HepG2 (cell line): Measurements from ENCODE around the gene FBN3. TPM values are rescaled to one million over a fixed set of nuclear protein-coding genes. Genes with fewer than 3 reads are reported as not detected.

Experiments
- CENPX ChIP-seq: sonication (generic); formaldehyde crosslinking; IDR thresholded peaks from 2 replicates; pipeline ENCODE4 v1.9.0; 2021; ENCODE audit warnings: mild to moderate bottlenecking, missing genetic modification reagents, moderate library complexity
- GATAD2A ChIP-seq: IDR thresholded peaks from 2 replicates; pipeline ENCODE4 v1.6.1; 2016
- PATZ1 ChIP-seq: sonication (generic); formaldehyde crosslinking; IDR thresholded peaks from 2 replicates; pipeline ENCODE4 v1.4.0; 2020; ENCODE audit warnings: missing genetic modification reagents
- PAXIP1 ChIP-seq: sonication (generic); formaldehyde crosslinking; conservative IDR thresholded peaks from 2 replicates; pipeline ENCODE4 v1.4.0; 2020; ENCODE audit warnings: mild to moderate bottlenecking, missing genetic modification reagents, moderate library complexity
- RARA ChIP-seq: IDR thresholded peaks from 2 replicates; pipeline ENCODE4 v1.6.1; 2016; ENCODE audit warnings: missing genetic modification reagents, missing compliant biosample characterization
- SALL1 ChIP-seq: sonication (generic); formaldehyde crosslinking; IDR thresholded peaks from 2 replicates; pipeline ENCODE4 v1.8.0; 2022; ENCODE audit warnings: mild to moderate bottlenecking, missing genetic modification reagents
- TAF15 ChIP-seq: fragments of 200-400 bp; formaldehyde crosslinking; IDR thresholded peaks from one replicate; pipeline ENCODE4 v1.6.1; 2018; ENCODE audit warnings: mild to moderate bottlenecking, low read depth, low read length; ENCODE audit not compliant: poor library complexity, severe bottlenecking
- ZNF552 ChIP-seq: sonication (generic); formaldehyde crosslinking; IDR thresholded peaks from 2 replicates; pipeline ENCODE4 v1.9.0; 2022; ENCODE audit warnings: missing genetic modification reagents, mild to moderate bottlenecking, borderline replicate concordance
- ZNF574 ChIP-seq: sonication (generic); formaldehyde crosslinking; IDR thresholded peaks from 2 replicates; pipeline ENCODE4 v1.4.0; 2020; ENCODE audit warnings: missing genetic modification reagents
- ZNF652 ChIP-seq: IDR thresholded peaks from 2 replicates; pipeline ENCODE4 v1.6.1; 2016; ENCODE audit warnings: low read depth, borderline replicate concordance
- ZNF687 ChIP-seq: sonication (generic); formaldehyde crosslinking; IDR thresholded peaks from 2 replicates; pipeline ENCODE4 v1.5.1; 2020; ENCODE audit warnings: mild to moderate bottlenecking, missing genetic modification reagents, moderate library complexity
- ZNF746 ChIP-seq: sonication (generic); formaldehyde crosslinking; IDR thresholded peaks from 2 replicates; pipeline ENCODE4 v1.8.0; 2022; ENCODE audit warnings: mild to moderate bottlenecking, missing genetic modification reagents
- ZNF777 ChIP-seq: sonication (generic); formaldehyde crosslinking; IDR thresholded peaks from 2 replicates; pipeline ENCODE4 v1.4.0; 2020; ENCODE audit warnings: missing genetic modification reagents
- polyA plus RNA-seq, 8 experiments: library from polyadenylated mRNA; depleted of rRNA in 3 of 8; stranded (reverse) in 7 of 8; unstranded in 1 of 8; fragments of >200 nt; fragmentation: Illumina TruSeq in 4 of 8; extraction: Trizol in 4 of 8; gene quantifications; 2 replicates each; pipeline versions ENCODE4 v1.2.1 to v1.2.3, GENCODE V29; 2011 to 2016; ENCODE audit warnings: low read depth in 4 of 8, missing spikeins in 1 of 8, mixed read lengths in 1 of 8; ENCODE audit not compliant: insufficient read depth in 1 of 8
- total RNA-seq, 5 experiments: library from RNA; depleted of rRNA; stranded (reverse); fragments of >200 nt; fragmentation: Illumina TruSeq; extraction: Trizol; gene quantifications; 2 replicates each; pipeline ENCODE4 v1.2.3, GENCODE V29; 2016; ENCODE audit warnings: low read depth in 1 of 5

The FBN3 gene
- total and polyA plus RNA-seq, 2 of the 13 experiments (the other 11 are each of a cell fraction or from before 2014, with no cell fraction given) = 0.20 to 1.3 TPM

- TF ChIP-seq ZNF687 (peak; percentile 58), ZNF552 (no peak), PATZ1 (CRISPR knock-in tag) (0 out of 2 replicates have a peak, but pooled peaks have one; percentile 22), ZNF652 (CRISPR knock-in tag) (no peak), SALL1 (CRISPR knock-in tag) (peak; percentile 43; the same call in 1 of the 2 replicates), ZNF574 (peak; percentile 24; the same call in 1 of the 2 replicates), RARA (CRISPR knock-in tag) (0 out of 2 replicates have a peak, but pooled peaks have one; percentile 7), ZNF777 (CRISPR knock-in tag) (0 out of 2 replicates have a peak, but pooled peaks have one; percentile 30), PAXIP1 (CRISPR knock-in tag) (0 out of 2 replicates have a peak, but pooled peaks have one; percentile 27), ZNF746 (CRISPR knock-in tag) (0 out of 2 replicates have a peak, but pooled peaks have one; percentile 33), CENPX (CRISPR knock-in tag) (no peak), TAF15 (no peak), GATAD2A (0 out of 2 replicates have a peak, but pooled peaks have one; percentile 27)
Observed at GRCh38 chr19:8141726-8142512, 7.5 kb downstream of the FBN3 start (continued).
